Heart left ventricle (tissue), 16 donors: Measurements from ENCODE around the gene FUCA1. TPM values are rescaled to one million over a fixed set of nuclear protein-coding genes. Genes with fewer than 3 reads are reported as not detected.

Experiments
- ATAC-seq, 4 donors: fragments of 200-7000 bp; cut with Tn5 transposase; one replicate each; pipeline ENCODE4 v1.9.1; 2020 to 2022; ENCODE audit warnings: moderate library complexity in 4 of 4, mild to moderate bottlenecking in 3 of 4, moderate number of reproducible peaks in 1 of 4
- DNase-seq, 5 donors: peaks; one replicate each; pipeline ENCODE4 v3.0.0-alpha.2; 2020
- H3K27ac ChIP-seq, 12 donors: fragments of 200-600 bp; sonication (generic) in 4 of 12; one replicate each; pipeline versions ENCODE4 v1.5.0 to v1.8.0; 2016 to 2022; ENCODE audit warnings: mild to moderate bottlenecking in 2 of 12
- H3K27me3 ChIP-seq, 9 donors: fragments of 200-600 bp; sonication (generic) in 2 of 9; one replicate each; pipeline versions ENCODE4 v1.5.1 to v1.8.0; 2016 to 2022; ENCODE audit warnings: mild to moderate bottlenecking in 3 of 9
- H3K36me3 ChIP-seq, 9 donors: fragments of 200-600 bp; sonication (generic) in 2 of 9; one replicate each; pipeline versions ENCODE4 v1.5.0 to v1.8.0; 2018 to 2022; ENCODE audit warnings: mild to moderate bottlenecking in 2 of 9
- H3K4me1 ChIP-seq, 12 donors: fragments of 200-600 bp; sonication (generic) in 4 of 12; one replicate each; pipeline versions ENCODE4 v1.5.0 to v1.8.0; 2016 to 2022; ENCODE audit warnings: mild to moderate bottlenecking in 3 of 12
- H3K4me3 ChIP-seq, 12 donors: fragments of 200-600 bp; sonication (generic) in 4 of 12; one replicate each; pipeline versions ENCODE4 v1.5.0 to v1.8.0; 2017 to 2022; ENCODE audit warnings: mild to moderate bottlenecking in 9 of 12, moderate library complexity in 4 of 12
- H3K9me3 ChIP-seq, 12 donors: fragments of 200-600 bp; sonication (generic) in 4 of 12; one replicate each; pipeline versions ENCODE4 v1.5.0 to v1.8.0; 2016 to 2022; ENCODE audit warnings: mild to moderate bottlenecking in 1 of 12
- CTCF ChIP-seq, 12 donors: fragments of 200-600 bp; sonication (generic) in 4 of 12; IDR thresholded peaks; one replicate each; pipeline versions ENCODE4 v1.5.0 to v1.8.0; 2018 to 2022; ENCODE audit warnings: antibody characterized with exemption in 12 of 12, mild to moderate bottlenecking in 5 of 12
- POLR2A ChIP-seq, 2 donors: fragments of 450-650 bp; IDR thresholded peaks; one replicate each; pipeline ENCODE4 v1.6.1; 2017; ENCODE audit warnings: antibody characterized with exemption in 2 of 2, mild to moderate bottlenecking in 2 of 2, moderate library complexity in 2 of 2
- WGBS, 4 donors: extraction: QIAGEN DNeasy Blood & Tissue Kit in 2 of 4; methylation state at CpG; one replicate each; pipeline versions ENCODE4 v1.1.5 to v1.1.7; 2013 to 2018; 5-methylcytosine and 5-hydroxymethylcytosine counted together
- intact Hi-C, 10 donors: fragments of 100-400 bp; cut with DNase I; formaldehyde crosslinking; loops; one replicate each; pipeline versions ENCODE4 v1.11.1 to v1.14.2; 2022
- polyA plus RNA-seq, 2 donors: library from polyadenylated mRNA; stranded (reverse); fragments of 200-250 nt; gene quantifications; one replicate each; pipeline ENCODE4 v1.2.3, GENCODE V29; 2013
- total RNA-seq, 9 donors: library from RNA; depleted of rRNA in 2 of 9; stranded (reverse); fragments of >200 nt in 2 of 9; fragmentation: NEBNext Ultra II Directional in 3 of 9; extraction: Animal tissue kit (Norgen Biotek cat#: 25700) in 3 of 9; gene quantifications; one replicate each; pipeline versions ENCODE4 v1.1.0 to v1.2.4, GENCODE V29; 2016 to 2023
- donor health status: ischemic (EF 13 %, LVEDD 7.1; RV severe dilation, severe dysfunction).
- donor health status: healthy with polysubstance abuse.
- donor health status: DM: no; HTN: yes; CAD: no.
- donor health status: DM: no; HTN: no; CAD: no.
- donor health status: ischemic (EF 25% LVEDD 6.9; RV normal size, moderate dysfunction).
- donor health status: ischemic (EF 25% LVEDD 5.7; RV mildly dilated, moderate dysfunction).
- donor health status: healthy.
- donor health status: DM: yes; HTN: yes; CAD: no.
- donor health status: ischemic (EF 35%, LVEDD 5.7; RV mildly dilated, moderate dysfunction).
- donor health status: nonischemic (EF 11% LVEDD 7.7; RV severe dilation, severe dysfunction).
- donor health status: DM: yes; HTN: yes; CAD: no.
- donor health status: PGD.
- donor health status: ischemic (EF 29% LVEDD 5.4; RV normal size, mild dysfunction).
- donor health status: nonischemic (EF 23%, LVEDD 6.1; RV moderate dilation, normal function).

Gene FUCA1
- total and polyA plus RNA-seq, 11 donors, result 10.6 to 54.2 (median 16.1) TPM

- no peaks in the 10 kb centered on the region for H3K27me3 ChIP-seq
- peak overlapping the region; percentile 62 to 98 (median 84) for H3K4me3 ChIP-seq
- peaks cover 0 to 29% (median 25%) of the 10 kb centered on the region in 9 donors for H3K36me3 ChIP-seq
- WGBS, 4 donors, result 4 to 24% (median 7%) methylated on average over 3 to 17 of the region's 17 CpGs
- intact Hi-C loops, result loop anchor here in 9 of 10 donors (5.0 to 10.0 kb wide), 10 partner anchors 40 to 160 kb away; partner anchors contain the start of genes PITHD1 (in 4 of the 9), GALE (in 2 of the 9) and HMGCL (in 2 of the 9)
- ATAC-seq, result peak in 1 of 4 donors; percentile 6
- peak in 1 of 5 donors; percentile 28 for DNase-seq
- H3K27ac ChIP-seq, result peak overlapping the region in 11 of 12 donors; percentile 37 to 83 (median 74)
- no peaks in the 10 kb centered on the region for H3K9me3 ChIP-seq
- peaks cover 0 to 48% (median 23%) of the 10 kb centered on the region in 12 donors for H3K4me1 ChIP-seq
- no peak for TF ChIP-seq POLR2A (IDR thresholded peaks at IDR 0.05)
- TF ChIP-seq CTCF (IDR thresholded peaks at IDR 0.05), result no peak
Observed at GRCh38 chr1:23867542-23867894, 572 bp downstream of the FUCA1 start.

GRCh38 chr1:23865543-23865930 is 2.6 kb downstream of the FUCA1 start:
- WGBS, 4 donors, result 49 to 79% (median 67%) methylated on average over 4 of the region's 4 CpGs
- TF ChIP-seq CTCF (IDR thresholded peaks at IDR 0.05) (no peak), POLR2A (IDR thresholded peaks at IDR 0.05) (no peak)
- Histone ChIP-seq H3K4me1 (peaks cover 0 to 48% (median 23%) of the 10 kb centered on the region in 12 donors), H3K4me3 (peak overlapping the region in 1 of 12 donors; percentile 98), H3K36me3 (peaks cover 0 to 45% (median 40%) of the 10 kb centered on the region in 9 donors), H3K27ac (peak overlapping the region in 5 of 12 donors; percentile 19 to 57 (median 28)), H3K27me3 (no peaks in the 10 kb centered on the region), H3K9me3 (no peaks in the 10 kb centered on the region)
- ATAC-seq, result peak in 2 of 4 donors; percentile 3 to 27
- intact Hi-C loops, result loop anchor here in 9 of 10 donors (5.0 to 10.0 kb wide), 10 partner anchors 38 to 162 kb away; partner anchors contain the start of genes PITHD1 (in 4 of the 9), GALE (in 2 of the 9) and HMGCL (in 2 of the 9)
- peak in 3 of 5 donors; percentile 32 to 46 (median 37) for DNase-seq

- Histone ChIP-seq H3K4me1 (peaks cover 0 to 48% (median 23%) of the 10 kb centered on the region in 12 donors), H3K36me3 (peaks cover 0 to 50% (median 43%) of the 10 kb centered on the region in 9 donors), H3K27ac (peak overlapping the region in 5 of 12 donors; percentile 19 to 57 (median 28)), H3K4me3 (no peak overlapping the region), H3K27me3 (no peaks in the 10 kb centered on the region), H3K9me3 (no peaks in the 10 kb centered on the region)
- no peak for DNase-seq
- no peak for TF ChIP-seq CTCF (IDR thresholded peaks at IDR 0.05)
- TF ChIP-seq POLR2A (IDR thresholded peaks at IDR 0.05), result no peak
- intact Hi-C loops, result loop anchor here in 9 of 10 donors (5.0 to 10.0 kb wide), 10 partner anchors 38 to 162 kb away; partner anchors contain the start of genes PITHD1 (in 4 of the 9), GALE (in 2 of the 9) and HMGCL (in 2 of the 9)
- 88 to 96% (median 93%) methylated on average over 13 of the region's 13 CpGs for WGBS, 4 donors
- ATAC-seq, result no peak
Observed at GRCh38 chr1:23864801-23865542, 3.1 kb downstream of the FUCA1 start.

GRCh38 chr1:23862640-23863039 is 5.5 kb downstream of the FUCA1 start:
- 67 to 80% (median 75%) methylated on average over 3 of the region's 3 CpGs for WGBS, 4 donors
- DNase-seq (no peak), ATAC-seq (no peak)
- intact Hi-C loops, result loop anchor here in 3 of 10 donors (10.0 kb wide), 2 partner anchors 58 to 88 kb away; partner anchors contain the start of genes GALE (in 2 of the 3) and PITHD1 (in 2 of the 3)
- H3K4me3 ChIP-seq, result no peak overlapping the region
- H3K4me1 ChIP-seq, result peaks cover 0 to 32% (median 17%) of the 10 kb centered on the region in 12 donors
- no peak overlapping the region for H3K27ac ChIP-seq
- peaks cover 0 to 74% (median 65%) of the 10 kb centered on the region in 9 donors for H3K36me3 ChIP-seq
- no peak for TF ChIP-seq POLR2A (IDR thresholded peaks at IDR 0.05)
- no peak for TF ChIP-seq CTCF (IDR thresholded peaks at IDR 0.05)
- H3K9me3 ChIP-seq, result no peaks in the 10 kb centered on the region
- H3K27me3 ChIP-seq, result no peaks in the 10 kb centered on the region
